Activated CD8-positive, alpha-beta T cell treated with anti-CD3 and anti-CD28 coated beads for 36 hours (primary cell): ENCODE measurements around the gene OR51V1. TPM values are rescaled to one million over a fixed set of nuclear protein-coding genes. Genes with fewer than 3 reads are reported as not detected.

Experiments
- ATAC-seq: fragments of 200-7000 bp; cut with Tn5 transposase; one replicate; pipeline ENCODE4 v1.10.0; 2021; ENCODE audit warnings: mild to moderate bottlenecking, moderate library complexity
- CTCF ChIA-PET: fragments of 350-600 bp; sonication (Branson Sonifier 250); formaldehyde crosslinking; loops from one replicate; lab custom pipeline; 2021; ENCODE audit warnings: antibody characterized with exemption; lab: Charles Lee
- POLR2A ChIA-PET: fragments of 350-600 bp; sonication (Branson Sonifier 250); formaldehyde crosslinking; loops from one replicate; lab custom pipeline; 2021; ENCODE audit warnings: antibody characterized with exemption; lab: Charles Lee
- DNase-seq: peaks from one replicate; pipeline ENCODE4 v3.0.0-alpha.2; 2020
- H3K27ac Mint-ChIP-seq: one replicate; pipeline ENCODE4 v1.8.0; 2021; ENCODE audit warnings: mild to moderate bottlenecking, mixed read lengths
- H3K27me3 Mint-ChIP-seq: one replicate; pipeline ENCODE4 v1.8.0; 2021; ENCODE audit warnings: mixed read lengths
- H3K36me3 Mint-ChIP-seq: one replicate; pipeline ENCODE4 v1.8.0; 2021; ENCODE audit warnings: low read depth, mixed read lengths
- H3K4me1 Mint-ChIP-seq: one replicate; pipeline ENCODE4 v1.8.0; 2021; ENCODE audit warnings: low read depth, mixed read lengths
- H3K4me3 Mint-ChIP-seq: one replicate; pipeline ENCODE4 v1.8.0; 2021; ENCODE audit warnings: mild to moderate bottlenecking, moderate library complexity, mixed read lengths
- H3K9me3 Mint-ChIP-seq: one replicate; pipeline ENCODE4 v1.8.0; 2021; ENCODE audit warnings: mixed read lengths
- CTCF ChIP-seq: fragments of 200-600 bp; IDR thresholded peaks from one replicate; pipeline ENCODE4 v1.8.0; 2022; ENCODE audit warnings: antibody characterized with exemption, mild to moderate bottlenecking
- intact Hi-C: fragments of 100-400 bp; cut with micrococcal nuclease; formaldehyde crosslinking; loops from one replicate; pipeline ENCODE4 v1.10.0; 2022
- total RNA-seq, 2 experiments: library from RNA; stranded (reverse); gene quantifications; one replicate each; pipeline ENCODE4 v1.2.3, GENCODE V29; 2021

Gene OR51V1
- total RNA-seq, 2 experiments from 2014 or later: not detected

DNA sequence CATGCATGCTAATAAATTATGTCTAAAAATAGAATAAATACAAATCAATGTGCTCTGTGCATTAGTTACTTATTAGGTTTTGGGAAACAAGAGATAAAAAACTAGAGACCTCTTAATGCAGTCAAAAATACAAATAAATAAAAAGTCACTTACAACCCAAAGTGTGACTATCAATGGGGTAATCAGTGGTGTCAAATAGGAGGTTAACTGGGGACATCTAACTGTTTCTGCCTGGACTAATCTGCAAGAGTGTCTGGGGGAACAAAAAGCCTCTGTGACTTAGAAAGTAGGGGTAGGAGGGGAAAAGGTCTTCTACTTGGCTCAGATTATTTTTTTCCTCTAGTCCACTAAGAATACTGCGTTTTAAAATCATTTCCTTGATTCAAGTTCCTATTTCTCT is 27.2 kb upstream of the OR51V1 start:
- H3K9me3 Mint-ChIP-seq: no peaks in the 10 kb centered on the region
- DNase-seq (no peak), ATAC-seq (no peak)
- H3K27me3 Mint-ChIP-seq: peaks cover 6% of the 10 kb centered on the region
- H3K4me3 Mint-ChIP-seq: no peak overlapping the region
- TF ChIP-seq CTCF: no peak
- ChIA-PET CTCF (no interaction called here), POLR2A (no interaction called here)
- intact Hi-C loops: no loop called here
- H3K36me3 Mint-ChIP-seq: no peaks in the 10 kb centered on the region
- H3K4me1 Mint-ChIP-seq: no peaks in the 10 kb centered on the region
- H3K27ac Mint-ChIP-seq: no peak overlapping the region

DNA sequence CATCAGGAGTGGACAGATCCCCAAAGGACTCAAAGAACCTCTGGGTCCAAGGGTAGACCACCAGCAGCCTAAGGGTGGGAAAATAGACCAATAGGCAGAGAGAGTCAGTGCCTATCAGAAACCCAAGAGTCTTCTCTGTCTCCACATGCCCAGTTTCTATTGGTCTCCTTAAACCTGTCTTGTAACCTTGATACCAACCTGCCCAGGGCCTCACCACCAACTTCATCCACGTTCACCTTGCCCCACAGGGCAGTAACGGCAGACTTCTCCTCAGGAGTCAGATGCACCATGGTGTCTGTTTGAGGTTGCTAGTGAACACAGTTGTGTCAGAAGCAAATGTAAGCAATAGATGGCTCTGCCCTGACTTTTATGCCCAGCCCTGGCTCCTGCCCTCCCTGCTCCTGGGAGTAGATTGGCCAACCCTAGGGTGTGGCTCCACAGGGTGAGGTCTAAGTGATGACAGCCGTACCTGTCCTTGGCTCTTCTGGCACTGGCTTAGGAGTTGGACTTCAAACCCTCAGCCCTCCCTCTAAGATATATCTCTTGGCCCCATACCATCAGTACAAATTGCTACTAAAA is 26.3 kb upstream of the OR51V1 start, which contains the start of gene HBB:
Gene HBB, minus strand, starts transcription at position 340 of the 579 bp plus-strand sequence. Its CDS starts 50 bp downstream, at position 290.
- no peak for TF ChIP-seq CTCF
- Mint-ChIP-seq H3K4me3 (no peak within 1 kb of the TSS), H3K27ac (no peak within 1 kb of the TSS), H3K36me3 (no peaks in the 10 kb centered on the region), H3K27me3 (peaks cover 5% of the 10 kb centered on the region), H3K9me3 (no peaks in the 10 kb centered on the region), H3K4me1 (no peaks in the 10 kb centered on the region)
- DNase-seq (no peak), ATAC-seq (no peak)
- ChIA-PET CTCF (no interaction called here), POLR2A (no interaction called here)
- intact Hi-C loops: no loop called here

- intact Hi-C loops: no loop called here
- ATAC-seq (no peak), DNase-seq (no peak)
- Mint-ChIP-seq H3K36me3 (no peaks in the 10 kb centered on the region), H3K27me3 (peaks cover 5% of the 10 kb centered on the region), H3K9me3 (no peaks in the 10 kb centered on the region), H3K4me1 (no peaks in the 10 kb centered on the region), H3K27ac (no peak overlapping the region), H3K4me3 (no peak overlapping the region)
- CTCF ChIA-PET: interaction anchor here (0.6 kb wide), 1 partner anchor 120 kb away, joined by 3 read pairs; no protein-coding TSS in a partner anchor
- TF ChIP-seq CTCF: no peak
- POLR2A ChIA-PET: interaction anchor here (0.5 kb wide), 1 partner anchor 17 kb away, joined by 3 read pairs; no protein-coding TSS in a partner anchor
Measured at GRCh38 chr11:5225480-5225871, 25.0 kb upstream of the OR51V1 start.

GRCh38 chr11:5224538-5225479 is 24.3 kb upstream of the OR51V1 start:
- no peak overlapping the region for H3K27ac Mint-ChIP-seq
- no peak for DNase-seq
- intact Hi-C loops: no loop called here
- H3K27me3 Mint-ChIP-seq: peaks cover 5% of the 10 kb centered on the region
- no peaks in the 10 kb centered on the region for H3K4me1 Mint-ChIP-seq
- ATAC-seq: no peak
- no peaks in the 10 kb centered on the region for H3K36me3 Mint-ChIP-seq
- CTCF ChIA-PET: interaction anchor here (0.6 kb wide), 1 partner anchor 119 kb away, joined by 3 read pairs; no protein-coding TSS in a partner anchor
- no peak for TF ChIP-seq CTCF
- no peak overlapping the region for H3K4me3 Mint-ChIP-seq
- POLR2A ChIA-PET: no interaction called here
- H3K9me3 Mint-ChIP-seq: no peaks in the 10 kb centered on the region

DNA sequence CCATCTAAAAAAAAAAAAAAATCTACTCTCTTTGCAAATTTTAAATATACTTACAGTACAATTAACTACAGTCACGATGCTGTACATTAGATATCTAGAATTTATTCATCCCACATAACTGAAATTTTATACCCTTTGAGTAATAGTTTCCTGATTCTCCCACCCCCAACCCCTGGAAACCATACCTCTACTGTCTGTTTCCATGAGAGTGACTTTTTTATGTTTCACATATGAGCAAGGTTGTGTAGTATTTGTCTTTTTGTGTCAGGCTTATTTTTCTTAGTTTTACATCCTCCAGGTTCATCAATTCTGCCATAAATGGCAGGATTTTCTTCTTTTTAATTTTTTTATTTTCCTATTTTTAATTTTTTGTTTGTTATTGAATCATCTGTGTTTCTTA is 23.2 kb upstream of the OR51V1 start:
- Mint-ChIP-seq H3K4me1 (no peaks in the 10 kb centered on the region), H3K36me3 (no peaks in the 10 kb centered on the region), H3K4me3 (no peak overlapping the region), H3K27ac (no peak overlapping the region), H3K9me3 (peaks cover 3% of the 10 kb centered on the region), H3K27me3 (peaks cover 5% of the 10 kb centered on the region)
- POLR2A ChIA-PET: no interaction called here
- CTCF ChIA-PET: no interaction called here
- intact Hi-C loops: no loop called here
- ATAC-seq: no peak
- TF ChIP-seq CTCF: no peak
- no peak for DNase-seq
